Activated CD8-positive, alpha-beta T cell treated with anti-CD3 and anti-CD28 coated beads for 36 hours (primary cell): ENCODE results near the gene PRKCZ. TPM values are rescaled to one million over a fixed set of nuclear protein-coding genes. Genes with fewer than 3 reads are reported as not detected.

Experiments
- ATAC-seq: fragments of 200-7000 bp; cut with Tn5 transposase; one replicate; pipeline ENCODE4 v1.10.0; 2021; ENCODE audit warnings: mild to moderate bottlenecking, moderate library complexity
- CTCF ChIA-PET: fragments of 350-600 bp; sonication (Branson Sonifier 250); formaldehyde crosslinking; loops from one replicate; lab custom pipeline; 2021; ENCODE audit warnings: antibody characterized with exemption; lab: Charles Lee
- POLR2A ChIA-PET: fragments of 350-600 bp; sonication (Branson Sonifier 250); formaldehyde crosslinking; loops from one replicate; lab custom pipeline; 2021; ENCODE audit warnings: antibody characterized with exemption; lab: Charles Lee
- DNase-seq: peaks from one replicate; pipeline ENCODE4 v3.0.0-alpha.2; 2020
- H3K27ac Mint-ChIP-seq: one replicate; pipeline ENCODE4 v1.8.0; 2021; ENCODE audit warnings: mild to moderate bottlenecking, mixed read lengths
- H3K27me3 Mint-ChIP-seq: one replicate; pipeline ENCODE4 v1.8.0; 2021; ENCODE audit warnings: mixed read lengths
- H3K36me3 Mint-ChIP-seq: one replicate; pipeline ENCODE4 v1.8.0; 2021; ENCODE audit warnings: low read depth, mixed read lengths
- H3K4me1 Mint-ChIP-seq: one replicate; pipeline ENCODE4 v1.8.0; 2021; ENCODE audit warnings: low read depth, mixed read lengths
- H3K4me3 Mint-ChIP-seq: one replicate; pipeline ENCODE4 v1.8.0; 2021; ENCODE audit warnings: mild to moderate bottlenecking, moderate library complexity, mixed read lengths
- H3K9me3 Mint-ChIP-seq: one replicate; pipeline ENCODE4 v1.8.0; 2021; ENCODE audit warnings: mixed read lengths
- CTCF ChIP-seq: fragments of 200-600 bp; IDR thresholded peaks from one replicate; pipeline ENCODE4 v1.8.0; 2022; ENCODE audit warnings: antibody characterized with exemption, mild to moderate bottlenecking
- intact Hi-C: fragments of 100-400 bp; cut with micrococcal nuclease; formaldehyde crosslinking; loops from one replicate; pipeline ENCODE4 v1.10.0; 2022
- total RNA-seq, 2 experiments: library from RNA; stranded (reverse); gene quantifications; one replicate each; pipeline ENCODE4 v1.2.3, GENCODE V29; 2021

The PRKCZ gene
- total RNA-seq, 2 experiments from 2014 or later, result 15.4 to 15.7 TPM

GRCh38 chr1:2044510-2045319 is 5.5 kb upstream of the PRKCZ start:
- intact Hi-C loops, result loop anchor here (5.0 kb wide), 1 partner anchor 82 kb away; no protein-coding TSS in a partner anchor
- CTCF ChIA-PET, result interaction anchor here (0.6 to 4.2 kb wide), 36 partner anchors 10 to 246 kb away, joined by 3 to 100 read pairs (median 4); partner anchors contain the start of genes CFAP74 and TMEM52
- peak overlapping the region; percentile 8 for H3K27ac Mint-ChIP-seq
- H3K4me1 Mint-ChIP-seq, result peaks cover 22% of the 10 kb centered on the region
- no peaks in the 10 kb centered on the region for H3K36me3 Mint-ChIP-seq
- peak; percentile 95 for TF ChIP-seq CTCF
- peak; percentile 78 for DNase-seq
- ATAC-seq, result peak; percentile 83
- H3K4me3 Mint-ChIP-seq, result peak overlapping the region; percentile 71
- peaks cover 6% of the 10 kb centered on the region for H3K27me3 Mint-ChIP-seq
- POLR2A ChIA-PET, result interaction anchor here (0.6 to 1.7 kb wide), 3 partner anchors 13 to 115 kb away, joined by 3 to 4 read pairs (median 3); no protein-coding TSS in a partner anchor
- no peaks in the 10 kb centered on the region for H3K9me3 Mint-ChIP-seq

GRCh38 chr1:2045468-2046173 is 4.6 kb upstream of the PRKCZ start:
- ATAC-seq (no peak), DNase-seq (no peak)
- Mint-ChIP-seq H3K9me3 (no peaks in the 10 kb centered on the region), H3K36me3 (no peaks in the 10 kb centered on the region), H3K27me3 (peaks cover 6% of the 10 kb centered on the region), H3K4me1 (peaks cover 22% of the 10 kb centered on the region), H3K4me3 (peak overlapping the region; percentile 66), H3K27ac (peak overlapping the region; percentile 22)
- POLR2A ChIA-PET, result interaction anchor here (1.7 kb wide), 1 partner anchor 116 kb away, joined by 4 read pairs; no protein-coding TSS in a partner anchor
- intact Hi-C loops, result no loop called here
- no peak for TF ChIP-seq CTCF
- CTCF ChIA-PET, result interaction anchor here (0.9 to 4.2 kb wide), 22 partner anchors 9 to 367 kb away, joined by 3 to 100 read pairs (median 4); partner anchors contain the start of genes PEX10 and TMEM52

DNA sequence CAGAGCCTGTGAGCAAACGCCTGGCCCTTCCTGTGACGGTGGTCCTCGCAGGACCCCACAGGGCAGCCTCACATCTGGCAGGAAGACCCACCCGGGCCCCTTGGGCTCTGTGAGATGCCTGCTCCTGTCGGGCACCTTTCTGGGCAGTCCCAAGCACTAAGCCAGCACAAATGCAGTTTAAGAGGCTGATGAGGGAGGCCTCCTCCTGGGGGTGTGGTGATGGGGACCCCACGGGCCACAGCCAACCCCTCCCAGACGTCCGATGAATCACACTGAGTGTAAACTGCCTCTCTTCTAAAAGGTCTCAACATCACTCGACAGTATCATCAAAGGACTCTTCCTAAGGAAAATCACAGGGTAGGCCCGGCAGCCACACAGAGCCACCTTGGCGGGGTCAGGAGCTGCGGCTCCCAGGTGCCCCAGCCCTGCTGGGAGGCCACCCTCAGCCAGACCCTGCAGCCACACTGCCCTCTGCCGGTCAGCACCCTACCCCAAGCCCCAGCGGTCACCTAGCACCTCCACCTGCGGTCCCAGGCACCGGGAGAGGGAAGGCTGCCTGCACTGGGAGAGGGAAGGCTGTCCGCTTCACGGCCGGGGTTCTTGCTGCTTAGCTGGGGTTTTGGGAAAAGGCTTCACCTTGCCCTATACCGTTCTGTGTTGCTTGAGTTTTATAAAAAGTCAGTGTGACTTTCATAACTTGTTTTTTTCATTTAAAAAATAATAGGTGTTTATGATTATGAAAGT is 3.9 kb upstream of the PRKCZ start:
- Mint-ChIP-seq H3K4me1 (peaks cover 22% of the 10 kb centered on the region), H3K4me3 (peak overlapping the region; percentile 66), H3K36me3 (no peaks in the 10 kb centered on the region), H3K9me3 (no peaks in the 10 kb centered on the region), H3K27ac (no peak overlapping the region), H3K27me3 (peaks cover 6% of the 10 kb centered on the region)
- TF ChIP-seq CTCF, result peak; percentile 83
- ChIA-PET CTCF (interaction anchor here (0.6 to 4.2 kb wide), 6 partner anchors 14 to 605 kb away, joined by 3 to 100 read pairs (median 4); partner anchors contain the start of gene PEX10), POLR2A (interaction anchor here (0.9 kb wide), 1 partner anchor 86 kb away, joined by 3 read pairs; no protein-coding TSS in a partner anchor)
- intact Hi-C loops, result no loop called here
- DNase-seq, result peak; percentile 75
- ATAC-seq, result no peak

DNA sequence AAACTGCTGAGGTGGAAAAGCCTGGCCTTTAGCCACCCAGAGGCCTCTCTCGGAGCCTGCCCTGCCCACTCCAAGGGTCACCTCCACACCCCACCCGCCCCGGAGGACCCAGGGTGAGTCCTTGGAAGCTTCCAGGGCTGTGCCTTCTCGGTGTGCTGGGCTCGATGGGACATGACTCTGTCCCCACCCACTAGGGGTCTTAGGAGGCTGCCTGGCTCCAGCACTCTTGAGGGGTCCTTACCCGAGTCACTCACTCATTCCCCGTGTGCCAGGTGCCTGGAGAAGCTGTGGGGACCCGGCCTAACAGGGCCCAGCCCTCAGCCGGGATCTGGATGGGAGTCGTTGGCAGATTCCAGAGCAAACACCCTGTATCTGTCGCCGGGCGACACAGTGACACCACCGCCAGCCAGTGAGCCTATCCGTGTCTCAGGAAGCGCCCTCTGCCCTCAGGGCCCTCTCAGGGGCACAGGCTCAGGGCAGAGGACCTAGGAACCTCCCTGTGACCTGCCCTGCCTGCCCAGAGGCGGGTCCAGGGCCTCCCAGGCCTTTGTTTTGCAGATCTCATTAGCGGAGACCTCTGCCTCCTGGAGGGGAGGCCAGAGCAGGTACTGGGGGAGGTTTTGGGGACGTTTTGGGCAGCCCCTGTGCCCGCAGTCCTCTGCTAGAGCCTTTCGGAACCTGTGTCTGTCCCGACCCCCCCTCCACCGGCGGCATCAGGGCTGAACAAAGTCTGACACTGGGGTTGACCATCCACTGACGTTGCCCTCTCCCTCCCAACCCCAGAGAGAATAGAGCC is 3.1 kb upstream of the PRKCZ start:
- peaks cover 6% of the 10 kb centered on the region for H3K27me3 Mint-ChIP-seq
- H3K36me3 Mint-ChIP-seq, result no peaks in the 10 kb centered on the region
- DNase-seq, result no peak
- ChIA-PET POLR2A (interaction anchor here (0.9 kb wide), 1 partner anchor 87 kb away, joined by 3 read pairs; no protein-coding TSS in a partner anchor), CTCF (interaction anchor here (0.6 to 4.2 kb wide), 4 partner anchors 17 to 606 kb away, joined by 3 to 100 read pairs (median 4); no protein-coding TSS in a partner anchor)
- no peaks in the 10 kb centered on the region for H3K9me3 Mint-ChIP-seq
- H3K4me3 Mint-ChIP-seq, result no peak overlapping the region
- intact Hi-C loops, result no loop called here
- peaks cover 25% of the 10 kb centered on the region for H3K4me1 Mint-ChIP-seq
- no peak overlapping the region for H3K27ac Mint-ChIP-seq
- no peak for TF ChIP-seq CTCF
- no peak for ATAC-seq
